Ascending aorta (tissue), 2 donors: ENCODE measurements around the gene ADAM15. TPM values are rescaled to one million over a fixed set of nuclear protein-coding genes. Genes with fewer than 3 reads are reported as not detected.

Experiments used
- DNase-seq, 2 donors: peaks; one replicate each; pipeline ENCODE4 v3.0.0-alpha.2; 2019; ENCODE audit warnings: low spot score in 2 of 2
- H3K27ac ChIP-seq, 2 donors: fragments of 200-600 bp; sonication (generic); one replicate each; pipeline ENCODE4 v1.5.1; 2016 to 2017; ENCODE audit warnings: mild to moderate bottlenecking in 1 of 2
- H3K27me3 ChIP-seq: fragments of 200-600 bp; sonication (generic); one replicate; pipeline ENCODE4 v1.5.1; 2017
- H3K36me3 ChIP-seq, 2 donors: fragments of 200-600 bp; sonication (generic); one replicate each; pipeline ENCODE4 v1.5.1; 2016
- H3K4me1 ChIP-seq, 2 donors: fragments of 200-600 bp; sonication (generic); one replicate each; pipeline ENCODE4 v1.5.1; 2016 to 2017; ENCODE audit warnings: mild to moderate bottlenecking in 1 of 2
- H3K4me3 ChIP-seq, 2 donors: fragments of 200-600 bp; sonication (generic); one replicate each; pipeline ENCODE4 v1.5.1; 2016 to 2017; ENCODE audit warnings: mild to moderate bottlenecking in 1 of 2
- H3K9me3 ChIP-seq, 2 donors: fragments of 200-600 bp; sonication (generic); one replicate each; pipeline ENCODE4 v1.5.1; 2016
- CTCF ChIP-seq, 3 experiments: fragments of 200-600 bp in 2 of 3; fragments of 450-650 bp in 1 of 3; sonication (generic) in 2 of 3; IDR thresholded peaks; one replicate each; pipeline ENCODE4 v1.5.1; 2016 to 2019; ENCODE audit warnings: antibody characterized with exemption in 3 of 3, mild to moderate bottlenecking in 1 of 3, moderate library complexity in 1 of 3
- intact Hi-C: fragments of 100-400 bp; cut with DNase I; formaldehyde crosslinking; loops from one replicate; pipeline ENCODE4 v1.15.1; 2023
- total RNA-seq: library from RNA; depleted of rRNA; stranded (reverse); fragments of >200 nt; gene quantifications from one replicate; pipeline ENCODE4 v1.1.0, GENCODE V29; 2016

Gene ADAM15
- total RNA-seq, 1 donor from 2014 or later: 610 TPM

GRCh38 chr1:155082301-155083051 is 31.4 kb downstream of the ADAM15 start:
- Histone ChIP-seq H3K36me3 (no peaks in the 10 kb centered on the region), H3K27ac (no peak overlapping the region), H3K4me3 (peak overlapping the region; percentile 34 to 38), H3K27me3 (peaks cover 42% of the 10 kb centered on the region), H3K4me1 (peaks cover 36 to 48% of the 10 kb centered on the region in 2 donors), H3K9me3 (no peaks in the 10 kb centered on the region)
- intact Hi-C loops: no loop called here
- no peak for DNase-seq
- TF ChIP-seq CTCF (IDR thresholded peaks at IDR 0.05): no peak

- intact Hi-C loops: no loop called here
- Histone ChIP-seq H3K27me3 (peaks cover 42% of the 10 kb centered on the region), H3K4me3 (no peak overlapping the region), H3K9me3 (no peaks in the 10 kb centered on the region), H3K27ac (no peak overlapping the region), H3K36me3 (no peaks in the 10 kb centered on the region), H3K4me1 (peaks cover 36 to 48% of the 10 kb centered on the region in 2 donors)
- DNase-seq: no peak
- TF ChIP-seq CTCF (IDR thresholded peaks at IDR 0.05): no peak
Observed at GRCh38 chr1:155083052-155083541, 32.0 kb downstream of the ADAM15 start.

- H3K27me3 ChIP-seq: peaks cover 42% of the 10 kb centered on the region
- H3K4me3 ChIP-seq: peak overlapping the region; percentile 66 to 81
- TF ChIP-seq CTCF (IDR thresholded peaks at IDR 0.05): no peak
Observed at GRCh38 chr1:155083865-155084721, 33.0 kb downstream of the ADAM15 start.

GRCh38 chr1:155084722-155085503 is 33.8 kb downstream of the ADAM15 start:
- H3K9me3 ChIP-seq: no peaks in the 10 kb centered on the region
- H3K36me3 ChIP-seq: no peaks in the 10 kb centered on the region
- intact Hi-C loops: loop anchor here (1.0 to 2.0 kb wide), 5 partner anchors 22 to 526 kb away; partner anchors contain the start of genes ADAM15, EFNA4 and UBE2Q1
- peak overlapping the region; percentile 79 to 83 for H3K27ac ChIP-seq
- peaks cover 40% of the 10 kb centered on the region for H3K27me3 ChIP-seq
- peak overlapping the region; percentile 66 to 81 for H3K4me3 ChIP-seq
- H3K4me1 ChIP-seq: peaks cover 24 to 33% of the 10 kb centered on the region in 2 donors
- DNase-seq: peak; percentile 77 to 96
- TF ChIP-seq CTCF (IDR thresholded peaks at IDR 0.05): peak; percentile 93 to 98 (median 94)

More at GRCh38 chr1:155083865-155084721, 33.0 kb downstream of the ADAM15 start:
- Histone ChIP-seq H3K36me3 (no peaks in the 10 kb centered on the region), H3K9me3 (no peaks in the 10 kb centered on the region), H3K4me1 (peaks cover 32 to 42% of the 10 kb centered on the region in 2 donors), H3K27ac (no peak overlapping the region)
- intact Hi-C loops: loop anchor here (1.0 to 2.0 kb wide), 4 partner anchors 33 to 525 kb away; partner anchors contain the start of genes ADAM15 and UBE2Q1
- no peak for DNase-seq
